Measurements from ENCODE around the gene ATXN7L3.

ATXN7L3 gene

DNA sequence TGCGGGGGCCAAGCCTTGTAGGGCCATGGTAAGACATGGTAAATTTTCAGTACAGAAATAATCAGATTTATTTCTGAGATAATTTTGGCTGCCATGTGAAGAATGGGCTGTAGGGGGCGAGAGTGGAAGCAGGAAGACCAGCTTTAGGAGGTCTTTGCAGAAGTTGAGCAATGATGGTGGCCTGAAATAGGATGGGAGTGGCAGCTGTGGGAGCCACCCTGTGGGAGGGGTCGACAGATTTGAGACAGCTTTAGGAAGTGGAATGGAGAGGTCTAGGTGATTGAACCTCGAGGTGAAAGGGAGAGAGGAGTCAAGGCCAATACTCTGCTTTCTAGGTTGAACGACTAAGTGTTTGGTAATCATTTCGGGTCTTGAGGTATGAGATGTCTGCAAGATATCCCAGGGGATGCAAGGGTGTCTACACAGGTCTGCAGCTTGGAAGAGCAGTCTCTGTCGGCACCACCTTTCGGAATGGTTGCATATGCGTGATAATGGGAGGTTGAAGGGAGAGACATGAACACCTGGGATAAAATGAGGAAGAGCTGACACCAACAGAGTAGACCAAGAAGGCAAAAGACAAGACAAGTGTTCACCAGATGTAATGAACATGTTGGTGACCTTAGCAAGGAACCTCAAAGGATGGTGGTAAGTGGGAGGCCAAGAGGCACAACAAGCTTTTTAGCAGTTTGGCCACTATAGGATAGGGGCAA lies 4.2 kb upstream of the ATXN7L3 start:
- TF ChIP-seq, protein P1, sequence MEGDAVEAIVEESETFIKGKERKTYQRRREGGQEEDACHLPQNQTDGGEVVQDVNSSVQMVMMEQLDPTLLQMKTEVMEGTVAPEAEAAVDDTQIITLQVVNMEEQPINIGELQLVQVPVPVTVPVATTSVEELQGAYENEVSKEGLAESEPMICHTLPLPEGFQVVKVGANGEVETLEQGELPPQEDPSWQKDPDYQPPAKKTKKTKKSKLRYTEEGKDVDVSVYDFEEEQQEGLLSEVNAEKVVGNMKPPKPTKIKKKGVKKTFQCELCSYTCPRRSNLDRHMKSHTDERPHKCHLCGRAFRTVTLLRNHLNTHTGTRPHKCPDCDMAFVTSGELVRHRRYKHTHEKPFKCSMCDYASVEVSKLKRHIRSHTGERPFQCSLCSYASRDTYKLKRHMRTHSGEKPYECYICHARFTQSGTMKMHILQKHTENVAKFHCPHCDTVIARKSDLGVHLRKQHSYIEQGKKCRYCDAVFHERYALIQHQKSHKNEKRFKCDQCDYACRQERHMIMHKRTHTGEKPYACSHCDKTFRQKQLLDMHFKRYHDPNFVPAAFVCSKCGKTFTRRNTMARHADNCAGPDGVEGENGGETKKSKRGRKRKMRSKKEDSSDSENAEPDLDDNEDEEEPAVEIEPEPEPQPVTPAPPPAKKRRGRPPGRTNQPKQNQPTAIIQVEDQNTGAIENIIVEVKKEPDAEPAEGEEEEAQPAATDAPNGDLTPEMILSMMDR (IDR thresholded peaks at IDR 0.05; ENCODE audit: extremely low read depth, insufficient read depth, missing control alignments): peak; percentile 67
- peak; percentile 74 for DNase-seq (ENCODE audit: low spot score)
- in situ Hi-C loops (cut with MboI; ENCODE audit: low pct_unique_long_range_greater_than_20kb, low sequenced_read_pairs, unreplicated experiment): loop anchor here (5.0 to 25.0 kb wide), 2 partner anchors 123 to 308 kb away; partner anchors contain the start of gene GPATCH8

DNA sequence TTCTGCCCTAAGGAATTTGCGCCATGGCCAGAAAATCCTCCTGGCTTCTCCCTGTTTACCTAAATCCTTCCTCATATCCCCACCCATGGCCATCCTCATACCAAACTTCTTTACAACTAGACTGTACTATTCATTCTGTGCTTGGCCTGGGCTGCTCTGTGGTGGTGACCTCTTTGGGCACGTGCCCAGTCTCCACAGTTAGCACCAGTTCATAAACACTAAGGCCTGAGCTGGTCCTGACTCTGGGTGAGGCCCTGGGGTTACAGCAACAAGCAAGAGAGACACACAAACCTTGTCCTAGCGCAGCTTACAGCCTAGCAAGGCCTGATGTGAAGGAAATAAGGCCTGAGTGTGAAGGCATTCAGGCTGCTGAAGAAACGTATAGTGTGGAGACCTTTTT lies 3.1 kb upstream of the ATXN7L3 start:
- TF ChIP-seq, protein P1 (IDR thresholded peaks at IDR 0.05; ENCODE audit: extremely low read depth, insufficient read depth, missing control alignments): no peak
- no peak for DNase-seq (ENCODE audit: low spot score)
- in situ Hi-C loops (cut with MboI; ENCODE audit: low pct_unique_long_range_greater_than_20kb, low sequenced_read_pairs, unreplicated experiment): loop anchor here (5.0 to 25.0 kb wide), 2 partner anchors 125 to 310 kb away; partner anchors contain the start of gene GPATCH8

DNA sequence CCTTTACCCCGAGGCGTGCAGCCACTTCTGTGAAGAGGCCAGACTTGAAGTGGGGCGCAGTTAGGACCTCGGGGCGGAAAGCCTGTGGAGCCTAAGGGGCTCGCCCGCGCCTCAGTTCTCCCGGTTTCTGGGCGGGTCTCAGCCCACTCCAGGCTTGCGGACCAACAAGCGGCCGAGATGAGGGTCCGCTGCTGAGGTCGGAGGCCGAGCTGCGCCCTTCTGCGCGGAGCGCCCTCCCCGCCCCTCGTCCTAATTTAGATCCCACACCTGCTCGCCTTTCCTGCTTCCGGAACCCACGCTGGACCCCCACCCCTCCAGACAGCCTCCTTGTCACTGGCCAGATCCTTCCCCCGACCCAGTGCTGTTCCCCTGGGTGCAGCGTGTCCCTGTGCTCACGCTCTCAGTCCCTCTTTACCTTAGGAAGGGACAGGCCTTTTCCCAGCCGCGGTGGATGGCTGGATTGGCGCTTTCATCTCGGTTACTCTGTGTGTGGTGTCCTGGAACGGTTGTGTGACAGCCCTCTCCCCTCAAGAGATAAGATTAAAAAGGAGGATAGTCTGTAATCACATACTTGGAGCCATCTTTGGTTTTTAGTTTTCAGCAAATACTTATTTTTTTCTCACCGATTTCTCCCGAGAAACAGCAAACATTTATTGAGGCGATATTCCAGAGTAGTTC lies 933 bp upstream of the ATXN7L3 start:
- no peak for DNase-seq (ENCODE audit: low spot score)
- in situ Hi-C loops (cut with MboI; ENCODE audit: low pct_unique_long_range_greater_than_20kb, low sequenced_read_pairs, unreplicated experiment): loop anchor here (5.0 to 25.0 kb wide), 2 partner anchors 127 to 312 kb away; partner anchors contain the start of gene GPATCH8

DNA sequence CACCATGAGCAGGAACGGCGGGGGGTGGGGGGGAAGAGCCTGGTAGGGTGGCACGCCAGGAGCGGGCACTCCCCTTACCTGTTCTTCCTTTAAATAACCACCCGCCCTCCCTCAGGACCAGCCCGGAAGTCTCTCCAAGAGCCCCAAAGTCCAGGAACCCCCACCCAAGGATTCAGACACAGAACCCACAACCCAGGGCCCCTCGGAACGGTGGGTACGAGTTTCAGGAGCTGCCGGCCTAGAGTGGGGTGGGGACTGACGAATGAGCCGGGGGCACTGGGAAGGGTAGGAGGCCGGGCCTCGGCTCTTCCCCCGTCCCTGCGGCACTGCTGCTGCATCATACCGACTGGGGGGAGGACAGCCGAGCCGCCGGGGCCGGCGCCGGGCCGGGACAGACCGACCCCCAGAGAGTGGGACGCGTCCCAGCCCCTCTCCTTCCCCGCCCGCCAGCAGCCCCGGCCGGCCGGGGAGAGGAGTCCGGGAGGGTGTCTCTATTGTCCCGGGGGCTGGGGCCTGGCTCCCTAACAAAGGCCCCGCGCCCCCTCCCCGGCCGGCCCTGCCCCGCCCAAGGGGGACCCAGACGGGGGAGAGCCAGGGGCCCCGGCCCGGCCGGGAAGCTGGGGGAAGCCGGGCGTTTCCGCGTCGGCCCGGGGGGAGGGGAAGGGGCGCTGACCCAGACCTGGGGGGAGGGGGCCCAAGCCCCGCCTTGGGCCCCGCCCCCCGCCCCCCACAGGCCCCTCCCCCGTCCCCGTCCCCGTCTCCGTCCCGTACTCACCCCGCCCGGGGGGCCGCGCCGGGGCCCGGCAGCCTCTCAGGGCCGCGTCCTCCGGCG lies 747 bp downstream of the ATXN7L3 start:
- peak; percentile 95 for DNase-seq (ENCODE audit: low spot score)
- in situ Hi-C loops (cut with MboI; ENCODE audit: low pct_unique_long_range_greater_than_20kb, low sequenced_read_pairs, unreplicated experiment): no loop called here
- TF ChIP-seq, protein P1 (IDR thresholded peaks at IDR 0.05; ENCODE audit: extremely low read depth, insufficient read depth, missing control alignments): no peak

More for the DNA sequence above, 933 bp upstream of the ATXN7L3 start:
- TF ChIP-seq, protein P1 (IDR thresholded peaks at IDR 0.05; ENCODE audit: extremely low read depth, insufficient read depth, missing control alignments): no peak

DNA sequence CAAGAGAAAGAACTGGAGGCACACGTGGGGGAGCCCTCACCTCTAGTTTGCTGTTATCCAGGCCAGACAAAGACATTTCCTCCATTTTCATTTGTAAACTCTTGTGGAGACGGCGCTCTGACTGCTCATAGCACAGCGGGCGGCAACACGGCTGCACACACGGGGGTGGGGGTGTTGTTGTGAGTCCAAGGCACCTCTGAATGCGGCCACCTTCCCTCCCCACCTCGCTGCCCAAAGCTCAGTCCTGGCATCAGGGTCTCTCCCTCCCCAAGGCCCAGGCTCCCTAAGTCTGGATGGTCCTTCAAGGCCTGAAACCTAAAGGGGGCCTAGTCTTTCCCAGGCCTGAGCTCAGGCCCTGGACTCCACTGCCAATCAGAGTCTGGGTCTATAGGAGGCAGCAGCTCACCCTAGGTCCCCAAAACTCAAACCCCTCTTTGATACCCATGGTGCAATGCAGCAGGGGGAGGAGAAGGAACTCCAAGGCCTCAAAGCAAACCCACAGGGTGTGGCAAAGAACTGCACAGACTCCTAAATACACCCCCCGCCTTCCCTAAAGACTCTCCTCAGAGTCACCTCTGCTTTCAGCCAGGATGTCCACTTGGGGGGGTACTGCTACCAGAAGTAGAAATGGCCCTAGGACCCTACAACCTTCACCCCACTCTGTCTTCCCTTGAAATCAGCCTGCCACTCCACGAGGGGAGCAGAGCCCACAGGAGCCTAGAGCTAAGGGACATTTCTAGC lies 1.5 kb downstream of the ATXN7L3 start:
- TF ChIP-seq, protein P1 (IDR thresholded peaks at IDR 0.05; ENCODE audit: extremely low read depth, insufficient read depth, missing control alignments): peak; percentile 23
- DNase-seq (ENCODE audit: low spot score): peak; percentile 77
- in situ Hi-C loops (cut with MboI; ENCODE audit: low pct_unique_long_range_greater_than_20kb, low sequenced_read_pairs, unreplicated experiment): no loop called here

All from GM13977 (cell line).